ENCODE measurements around the gene LMNTD1. TPM values are rescaled to one million over a fixed set of nuclear protein-coding genes. Genes with fewer than 3 reads are reported as not detected.

LMNTD1 gene
- total and polyA plus RNA-seq, 9 of the 15 experiments (the other 6 are each of a cell fraction or from before 2014, with no cell fraction given): not detected

- no peaks in the 10 kb centered on the region for H3K4me1 ChIP-seq (replicated peaks in 1 of 2; ENCODE audit: control insufficient read depth in 2 of 2, insufficient read depth in 2 of 2, low read length in 2 of 2)
- TF ChIP-seq MIER1 (IDR thresholded peaks at IDR 0.05; ENCODE audit: low read depth) (no peak), COPS2 (conservative IDR thresholded peaks at IDR 0.05) (no peak), E2F5 (CRISPR knock-in tag; IDR thresholded peaks at IDR 0.05) (no peak), CBX5 (IDR thresholded peaks at IDR 0.05; ENCODE audit: borderline replicate concordance, low read depth) (no peak), LEF1 (IDR thresholded peaks at IDR 0.05) (no peak), ZNF174 (CRISPR knock-in tag; IDR thresholded peaks at IDR 0.05) (no peak), KLF10 (CRISPR knock-in tag; IDR thresholded peaks at IDR 0.05) (no peak), ZBTB5 (IDR thresholded peaks at IDR 0.05) (no peak), IRF1 (CRISPR knock-in tag; IDR thresholded peaks at IDR 0.05; ENCODE audit: borderline replicate concordance) (no peak), JUN (IDR thresholded peaks at IDR 0.05; ENCODE audit: borderline replicate concordance, low read depth, low read length) (no peak), JUN (CRISPR knock-in tag; IDR thresholded peaks at IDR 0.05; ENCODE audit: borderline replicate concordance) (no peak), ZBTB12 (CRISPR knock-in tag; IDR thresholded peaks at IDR 0.05) (no peak)
- DNase-seq (ENCODE audit: extremely low read depth in 1 of 4, low spot score in 3 of 4) (no peak), ATAC-seq (no peak), FAIRE-seq (no peak)
- H4K20me1 ChIP-seq (replicated peaks; ENCODE audit: control insufficient read depth, insufficient read depth, low read length): no peaks in the 10 kb centered on the region
- ChIA-PET POLR2A (no interaction called here), CTCF (ENCODE audit: low intra/inter-chr PET ratio) (no interaction called here)
- no peak overlapping the region for H3K4me2 ChIP-seq (ENCODE audit: insufficient read depth, low read length)
- no peaks in the 10 kb centered on the region for H3K9me1 ChIP-seq (ENCODE audit: control insufficient read depth, insufficient read depth, low read length)
- intact Hi-C loops (cut with micrococcal nuclease): no loop called here
- in situ Hi-C loops (cut with MboI): no loop called here
- no peak overlapping the region for H3K9ac ChIP-seq (ENCODE audit: insufficient read depth in 1 of 2, low read depth in 2 of 2, low read length in 2 of 2)
- no peaks in the 10 kb centered on the region for H3K27me3 ChIP-seq (ENCODE audit: control insufficient read depth in 2 of 2, insufficient read depth in 2 of 2, low read length in 2 of 2)
- WGBS (ENCODE audit: insufficient coverage, low coverage, missing lambda C conversion rate): 0% methylated on average over 2 of the region's 2 CpGs
- H3K79me2 ChIP-seq (ENCODE audit: control insufficient read depth, insufficient read depth, low read length): no peaks in the 10 kb centered on the region
- no peaks in the 10 kb centered on the region for H3K9me3 ChIP-seq (replicated peaks; ENCODE audit: control insufficient read depth, insufficient read depth, low read depth, low read length)
- no peak overlapping the region for H3K27ac ChIP-seq (ENCODE audit: extremely low read depth, low read depth, low read length)
- no TSS peak for BruUV-seq (replicated peaks)
- H3K4me3 ChIP-seq: no peak overlapping the region
- no peak overlapping the region for H2AFZ ChIP-seq (ENCODE audit: low read depth, low read length)
- H3K36me3 ChIP-seq (ENCODE audit: control insufficient read depth, insufficient read depth, low read length): no peaks in the 10 kb centered on the region
Observed at GRCh38 chr12:25494926-25495325, 58.2 kb downstream of the LMNTD1 start.

Data from K562 (cell line).